Caki2 (cell line): ENCODE results near the gene BPIFB6. TPM values are rescaled to one million over a fixed set of nuclear protein-coding genes. Genes with fewer than 3 reads are reported as not detected.

Experiments
- DNase-seq: peaks from one replicate; pipeline ENCODE4 v3.0.0-alpha.2; 2015; ENCODE audit warnings: low read depth
- in situ Hi-C: cut with HindIII; loops from 2 replicates; pipeline ENCODE4 v1.10.0; 2016; ENCODE audit warnings: low sequenced_read_pairs, low pct_unique_long_range_greater_than_20kb, mixed read lengths
- total RNA-seq: library from RNA; depleted of rRNA; stranded (reverse); fragments of >200 nt; shearing (Covaris generic); gene quantifications from 2 replicates; pipeline ENCODE4 v1.2.3, GENCODE V29; 2014; ENCODE audit warnings: low replicate concordance

The BPIFB6 gene
- total RNA-seq, 1 experiment from 2014 or later = not detected

- DNase-seq = no peak
- in situ Hi-C loops = no loop called here
Observed at GRCh38 chr20:33012327-33013189, 18.9 kb upstream of the BPIFB6 start.

GRCh38 chr20:33013701-33014326 is 17.6 kb upstream of the BPIFB6 start:
- in situ Hi-C loops = no loop called here
- no peak for DNase-seq

GRCh38 chr20:33014336-33015113 is 16.9 kb upstream of the BPIFB6 start:
- in situ Hi-C loops = no loop called here
- no peak for DNase-seq

GRCh38 chr20:33015114-33015484 is 16.3 kb upstream of the BPIFB6 start:
- no peak for DNase-seq
- in situ Hi-C loops = no loop called here

- DNase-seq = no peak
- in situ Hi-C loops = no loop called here
Observed at GRCh38 chr20:33015700-33016580, 15.5 kb upstream of the BPIFB6 start.

GRCh38 chr20:33016581-33017109 is 14.8 kb upstream of the BPIFB6 start:
- no peak for DNase-seq
- in situ Hi-C loops = no loop called here

- in situ Hi-C loops = no loop called here
- DNase-seq = no peak
Observed at GRCh38 chr20:33017542-33017941, 13.9 kb upstream of the BPIFB6 start.

- in situ Hi-C loops = no loop called here
- DNase-seq = no peak
Observed at GRCh38 chr20:33018169-33018931, 13.1 kb upstream of the BPIFB6 start.

- in situ Hi-C loops = no loop called here
- DNase-seq = no peak
Observed at GRCh38 chr20:33019465-33020277, 11.8 kb upstream of the BPIFB6 start.

- DNase-seq = no peak
- in situ Hi-C loops = no loop called here
Observed at GRCh38 chr20:33020278-33021161, 10.9 kb upstream of the BPIFB6 start.

GRCh38 chr20:33021879-33022278 is 9.6 kb upstream of the BPIFB6 start:
- no peak for DNase-seq

GRCh38 chr20:33022289-33022688 is 9.2 kb upstream of the BPIFB6 start:
- no peak for DNase-seq
- in situ Hi-C loops = no loop called here

More at GRCh38 chr20:33021879-33022278, 9.6 kb upstream of the BPIFB6 start:
- in situ Hi-C loops = no loop called here

GRCh38 chr20:33022694-33023438 is 8.6 kb upstream of the BPIFB6 start:
- in situ Hi-C loops = no loop called here
- no peak for DNase-seq

- no peak for DNase-seq
- in situ Hi-C loops = no loop called here
Observed at GRCh38 chr20:33023439-33024242, 7.8 kb upstream of the BPIFB6 start.
